H9 (cell line): Measurements from ENCODE around the gene RAPGEF6. TPM values are rescaled to one million over a fixed set of nuclear protein-coding genes. Genes with fewer than 3 reads are reported as not detected.

Source experiments
- DNase-seq: peaks from one replicate; pipeline ENCODE4 v3.0.0-alpha.2; 2017
- H2AFZ ChIP-seq: one replicate; pipeline ENCODE4 v1.6.1; 2013; ENCODE audit warnings: mild to moderate bottlenecking, low read length, control low read depth, moderate library complexity
- H2AK5ac ChIP-seq: 2 replicates; pipeline ENCODE4 v1.6.1; 2013; ENCODE audit warnings: low read length, control low read depth, mixed read lengths; ENCODE audit not compliant: insufficient read length
- H2BK120ac ChIP-seq: one replicate; pipeline ENCODE4 v1.6.1; 2013; ENCODE audit warnings: low read depth, mild to moderate bottlenecking, low read length, control low read depth, inconsistent platforms; ENCODE audit not compliant: poor library complexity, severe bottlenecking
- H2BK12ac ChIP-seq: 2 replicates; pipeline ENCODE4 v1.6.1; 2013; ENCODE audit warnings: low read length, control low read depth, mixed read lengths, low read depth; ENCODE audit not compliant: insufficient read length
- H2BK15ac ChIP-seq: 2 replicates; pipeline ENCODE4 v1.6.1; 2013; ENCODE audit warnings: low read depth, low read length, control low read depth
- H2BK20ac ChIP-seq: one replicate; pipeline ENCODE4 v1.6.1; 2013; ENCODE audit warnings: low read depth, mild to moderate bottlenecking, low read length, control low read depth, inconsistent platforms; ENCODE audit not compliant: poor library complexity, severe bottlenecking
- H2BK5ac ChIP-seq: 2 replicates; pipeline ENCODE4 v1.6.1; 2013; ENCODE audit warnings: low read length, control low read depth, mixed read lengths; ENCODE audit not compliant: insufficient read length
- H3K14ac ChIP-seq: 2 replicates; pipeline ENCODE4 v1.6.1; 2013; ENCODE audit warnings: low read length, control low read depth; ENCODE audit not compliant: insufficient read depth
- H3K18ac ChIP-seq: 2 replicates; pipeline ENCODE4 v1.6.1; 2013; ENCODE audit warnings: low read depth, mild to moderate bottlenecking, mixed read lengths, low read length, control low read depth; ENCODE audit not compliant: insufficient read length
- H3K23ac ChIP-seq: 2 replicates; pipeline ENCODE4 v1.6.1; 2013; ENCODE audit warnings: low read length, control low read depth, mixed read lengths, low read depth; ENCODE audit not compliant: insufficient read length
- H3K23me2 ChIP-seq: 2 replicates; pipeline ENCODE4 v1.6.1; 2013; ENCODE audit warnings: low read depth, mild to moderate bottlenecking, mixed read lengths, low read length, control low read depth; ENCODE audit not compliant: insufficient read length, poor library complexity, severe bottlenecking
- H3K27ac ChIP-seq: 2 replicates; pipeline ENCODE4 v1.5.1; 2013; ENCODE audit warnings: low read length, control low read depth, mixed read lengths, low read depth; ENCODE audit not compliant: insufficient read length
- H3K27me3 ChIP-seq: 2 replicates; pipeline ENCODE4 v1.6.1; 2013; ENCODE audit warnings: low read length, control low read depth, inconsistent platforms; ENCODE audit not compliant: insufficient read depth
- H3K4ac ChIP-seq: 2 replicates; pipeline ENCODE4 v1.6.1; 2013; ENCODE audit warnings: low read depth, mild to moderate bottlenecking, control low read depth, inconsistent platforms, low read length, moderate library complexity
- H3K4me1 ChIP-seq: 2 replicates; pipeline ENCODE4 v1.6.1; 2013; ENCODE audit warnings: low read length, control low read depth, inconsistent platforms; ENCODE audit not compliant: insufficient read depth
- H3K4me2 ChIP-seq: 2 replicates; pipeline ENCODE4 v1.6.1; 2013; ENCODE audit warnings: low read length, control low read depth, mixed read lengths; ENCODE audit not compliant: insufficient read length, insufficient read depth
- H3K56ac ChIP-seq: 2 replicates; pipeline ENCODE4 v1.6.1; 2013; ENCODE audit warnings: low read depth, mild to moderate bottlenecking, mixed read lengths, low read length, control low read depth; ENCODE audit not compliant: insufficient read length
- H3K79me1 ChIP-seq: 2 replicates; pipeline ENCODE4 v1.6.1; 2013; ENCODE audit warnings: low read depth, mild to moderate bottlenecking, moderate library complexity, low read length, control low read depth, inconsistent platforms; ENCODE audit not compliant: insufficient read depth, poor library complexity, severe bottlenecking
- H3K79me2 ChIP-seq: 2 replicates; pipeline ENCODE4 v1.6.1; 2013; ENCODE audit warnings: low read length, control low read depth, inconsistent platforms; ENCODE audit not compliant: insufficient read depth
- H3K9ac ChIP-seq: 2 replicates; pipeline ENCODE4 v1.6.1; 2013; ENCODE audit warnings: low read length, control low read depth, mixed read lengths; ENCODE audit not compliant: insufficient read length; ENCODE audit errors: extremely low read depth
- H3K9me3 ChIP-seq: one replicate; pipeline ENCODE4 v1.6.1; 2013; ENCODE audit warnings: low read depth, low read length, inconsistent platforms; ENCODE audit not compliant: control insufficient read depth
- H3T11ph ChIP-seq: one replicate; pipeline ENCODE4 v1.6.1; 2013; ENCODE audit warnings: mild to moderate bottlenecking, low read length, control low read depth, inconsistent platforms
- H4K20me1 ChIP-seq: one replicate; pipeline ENCODE4 v1.6.1; 2013; ENCODE audit not compliant: control insufficient read depth, insufficient read length, insufficient read depth
- H4K5ac ChIP-seq: 2 replicates; pipeline ENCODE4 v1.6.1; 2013; ENCODE audit warnings: low read depth, mild to moderate bottlenecking, mixed read lengths, low read length, control low read depth; ENCODE audit not compliant: insufficient read length
- H4K8ac ChIP-seq: replicated peaks from 2 replicates; pipeline ENCODE4 v1.6.1; 2013; ENCODE audit warnings: low read length, control low read depth, mixed read lengths, low read depth; ENCODE audit not compliant: insufficient read length
- H4K91ac ChIP-seq: 2 replicates; pipeline ENCODE4 v1.6.1; 2013; ENCODE audit warnings: low read depth, mild to moderate bottlenecking, moderate library complexity, mixed read lengths, low read length, control low read depth; ENCODE audit not compliant: insufficient read length
- H3K27ac Mint-ChIP-seq, 3 experiments: 2 replicates in 2 of 3; 3 replicates in 1 of 3; pipeline ENCODE4 v1.8.0; 2020 to 2021; ENCODE audit warnings: mixed read lengths in 3 of 3, mild to moderate bottlenecking in 1 of 3, moderate library complexity in 1 of 3
- H3K27me3 Mint-ChIP-seq: 2 replicates; pipeline ENCODE4 v1.8.0; 2021; ENCODE audit warnings: low read depth, mild to moderate bottlenecking, moderate library complexity, mixed read lengths
- H3K36me3 Mint-ChIP-seq, 3 experiments: 2 replicates in 2 of 3; 3 replicates in 1 of 3; pipeline ENCODE4 v1.8.0; 2020 to 2021; ENCODE audit warnings: low read depth in 3 of 3, mixed read lengths in 3 of 3; ENCODE audit not compliant: insufficient read depth in 1 of 3
- H3K4me1 Mint-ChIP-seq, 2 experiments: 2 replicates each; pipeline ENCODE4 v1.8.0; 2020; ENCODE audit warnings: mixed read lengths in 2 of 2
- H3K4me3 Mint-ChIP-seq, 2 experiments: 2 replicates in 1 of 2; 3 replicates in 1 of 2; pipeline ENCODE4 v1.8.0; 2020 to 2021; ENCODE audit warnings: mild to moderate bottlenecking in 2 of 2, mixed read lengths in 2 of 2, moderate library complexity in 1 of 2
- H3K9me3 Mint-ChIP-seq, 2 experiments: 2 replicates in 1 of 2; 3 replicates in 1 of 2; pipeline ENCODE4 v1.8.0; 2020; ENCODE audit warnings: mild to moderate bottlenecking in 2 of 2, mixed read lengths in 2 of 2, moderate library complexity in 1 of 2
- CTCF ChIP-seq: fragments of 200-600 bp; sonication (generic); conservative IDR thresholded peaks from 3 replicates; pipeline ENCODE4 v1.8.0; 2021; ENCODE audit warnings: antibody characterized with exemption, mild to moderate bottlenecking
- WGBS: extraction: QIAGEN DNeasy Blood & Tissue Kit; methylation state at CpG from one replicate; pipeline ENCODE4 v1.1.7; 2013; ENCODE audit warnings: missing lambda C conversion rate, low lambda C conversion rate, mixed read lengths; ENCODE audit not compliant: insufficient read length; ENCODE audit errors: extremely low coverage; 5-methylcytosine and 5-hydroxymethylcytosine counted together
- total RNA-seq: library from RNA; stranded (reverse); gene quantifications from 2 replicates; pipeline ENCODE4 v1.2.1, GENCODE V29; 2021

The RAPGEF6 gene
- total RNA-seq, 1 experiment from 2014 or later, result 19.7 TPM

- Histone ChIP-seq H2AK5ac (no peak overlapping the region), H2BK15ac (no peak overlapping the region), H3K23ac (no peak overlapping the region), H3K4ac (no peak overlapping the region), H2BK5ac (no peak overlapping the region), H3K27me3 (no peaks in the 10 kb centered on the region), H3K27ac (no peak overlapping the region), H3K23me2 (no peaks in the 10 kb centered on the region), H2BK120ac (no peak overlapping the region), H2BK20ac (no peak overlapping the region), H3K56ac (no peak overlapping the region), H4K20me1 (no peaks in the 10 kb centered on the region), H4K91ac (no peak overlapping the region), H3K79me2 (no peaks in the 10 kb centered on the region), H2AFZ (no peak overlapping the region), H3K4me1 (no peaks in the 10 kb centered on the region), H3K18ac (no peak overlapping the region), H3K9ac (no peak overlapping the region), H3K14ac (no peak overlapping the region), H4K8ac (no peak overlapping the region), H3T11ph (no peak overlapping the region), H2BK12ac (no peak overlapping the region), H3K79me1 (no peaks in the 10 kb centered on the region), H3K9me3 (peaks cover 5% of the 10 kb centered on the region), H4K5ac (no peak overlapping the region), H3K4me2 (no peak overlapping the region)
- TF ChIP-seq CTCF, result no peak
- Mint-ChIP-seq H3K4me3 (no peak overlapping the region), H3K9me3 (peaks cover 0 to 2% of the 10 kb centered on the region in 2 experiments; a peak in 1 of 5 replicates), H3K4me1 (no peaks in the 10 kb centered on the region; a peak in 1 of 4 replicates), H3K36me3 (peaks cover 18 to 20% (median 20%) of the 10 kb centered on the region in 3 experiments), H3K27ac (no peak overlapping the region), H3K27me3 (no peaks in the 10 kb centered on the region; the same call in 1 of the 2 replicates)
- no peak for DNase-seq
- WGBS, result no CpG with 5 or more reads among the region's 1 CpG
These were observed 29.9 kb upstream of the RAPGEF6 start for GRCh38 chr5:131664929-131665328.
